Nasal cavity respiratory epithelium epithelial cell of viscerocranial mucosa (primary cell): ENCODE results near the gene CLCC1. TPM values are rescaled to one million over a fixed set of nuclear protein-coding genes. Genes with fewer than 3 reads are reported as not detected.

ENCODE experiments used
- total RNA-seq: library from RNA; depleted of rRNA; stranded (reverse); fragments of >200 nt; gene quantifications from 2 replicates; pipeline ENCODE4 v1.2.3, GENCODE V29; 2014

Gene CLCC1
- 29.4 and 36.6 TPM in 2 replicates for total RNA-seq

GRCh38 chr1:108963052-108963686, at the start of gene CLCC1:
Gene CLCC1 (minus strand): TSS chr1:108963484. CDS start chr1:108950437, 13,047 bp downstream.

Other genes starting within 250 kb of the CLCC1 start
- gene STXBP3, start 216.8 kb downstream of the CLCC1 start, total RNA-seq: 40.3 and 61.5 TPM in 2 replicates
- 0.68 TPM in 1 of 2 replicates, not detected in the other for gene AKNAD1, start 106.4 kb downstream of the CLCC1 start, total RNA-seq
- 69.6 and 109 TPM in 2 replicates for gene GPSM2, start 86.5 kb downstream of the CLCC1 start, total RNA-seq
- 30.4 and 32.0 TPM in 2 replicates for gene WDR47, start 78.6 kb upstream of the CLCC1 start, total RNA-seq
- gene TAF13, start 112.5 kb upstream of the CLCC1 start, total RNA-seq: 123 and 193 TPM in 2 replicates
- gene TMEM167B, start 127.3 kb upstream of the CLCC1 start, total RNA-seq: 52.0 and 57.4 TPM in 2 replicates
- under 0.01 and 0.14 TPM in 2 replicates for gene ELAPOR1, start 150.6 kb upstream of the CLCC1 start, total RNA-seq